Erythroblast (primary cell): Measurements from ENCODE around the gene SRR.

Source experiments
- GATA1 ChIP-seq: IDR thresholded peaks from 2 replicates; pipeline ENCODE4 v1.6.1; 2011; ENCODE audit warnings: low read depth, mild to moderate bottlenecking, control low read depth, low read length, moderate library complexity
- POLR2A ChIP-seq: IDR thresholded peaks from 2 replicates; pipeline ENCODE4 v1.6.1; 2011; ENCODE audit warnings: mild to moderate bottlenecking, low read length

DNA sequence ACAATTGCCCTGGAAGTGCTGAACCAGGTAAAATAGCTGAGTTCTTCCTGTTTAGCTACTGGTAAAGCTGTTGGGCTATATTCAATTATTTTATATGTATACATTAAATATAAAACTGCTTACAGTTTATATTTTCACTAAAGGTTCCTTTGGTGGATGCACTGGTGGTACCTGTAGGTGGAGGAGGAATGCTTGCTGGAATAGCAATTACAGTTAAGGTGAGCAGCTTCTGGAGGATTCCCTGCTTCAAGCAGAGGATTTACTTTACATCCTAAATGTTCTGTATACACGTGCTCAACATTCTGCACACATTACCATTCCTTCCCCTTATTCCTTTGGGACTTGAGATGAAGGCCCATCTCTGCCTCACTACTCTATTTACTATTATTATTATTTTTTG is 17.6 kb downstream of the SRR start:
- TF ChIP-seq POLR2A (no peak), GATA1 (no peak)
